Mucosa of descending colon (tissue), 3 donors: ENCODE measurements around the gene DPP4. TPM values are rescaled to one million over a fixed set of nuclear protein-coding genes. Genes with fewer than 3 reads are reported as not detected.

Experiments used
- ATAC-seq: fragments of 200-7000 bp; cut with Tn5 transposase; one replicate; pipeline ENCODE4 v1.9.1; 2020; ENCODE audit warnings: mild to moderate bottlenecking, moderate library complexity
- DNase-seq, 3 donors: peaks; one replicate each; pipeline ENCODE4 v3.0.0-alpha.2; 2020
- H3K36me3 ChIP-seq: fragments of 200-600 bp; one replicate; pipeline ENCODE4 v1.8.0; 2021; ENCODE audit warnings: low read depth, mild to moderate bottlenecking
- H3K4me1 ChIP-seq: fragments of 200-600 bp; one replicate; pipeline ENCODE4 v1.8.0; 2021; ENCODE audit warnings: low read depth, mild to moderate bottlenecking
- H3K4me3 ChIP-seq: fragments of 200-600 bp; one replicate; pipeline ENCODE4 v1.8.0; 2021; ENCODE audit warnings: mild to moderate bottlenecking
- H3K9me3 ChIP-seq: fragments of 200-600 bp; one replicate; pipeline ENCODE4 v1.8.0; 2021; ENCODE audit warnings: mild to moderate bottlenecking
- intact Hi-C, 2 donors: fragments of 100-400 bp; cut with DNase I in 1 of 2; cut with micrococcal nuclease in 1 of 2; formaldehyde crosslinking; loops; one replicate each; pipeline versions ENCODE4 v1.11.0 to v1.11.1; 2022; cut with DNase I, micrococcal nuclease
- total RNA-seq, 3 donors: library from RNA; stranded (reverse); fragmentation: NEBNext Ultra II Directional in 2 of 3; extraction: Animal tissue kit (Norgen Biotek cat#: 25700) in 2 of 3; gene quantifications; one replicate each; pipeline versions ENCODE4 v1.2.1 to v1.2.4, GENCODE V29; 2021 to 2023
- TF ChIP-seq, protein P1 (sequence below): fragments of 200-600 bp; IDR thresholded peaks from one replicate; pipeline ENCODE4 v1.8.0; 2022; ENCODE audit warnings: antibody characterized with exemption, mild to moderate bottlenecking
- donor health status: DM: no; HTN: no; CAD: no; lungs with moderate emphysema.
- donor health status: DM: no; HTN: no; CAD: no.
- donor health status: DM: no; HTN: yes; CAD: no.

Gene DPP4
- total RNA-seq, 3 donors from 2014 or later = 11.4 to 18.3 (median 12.0) TPM

DNA sequence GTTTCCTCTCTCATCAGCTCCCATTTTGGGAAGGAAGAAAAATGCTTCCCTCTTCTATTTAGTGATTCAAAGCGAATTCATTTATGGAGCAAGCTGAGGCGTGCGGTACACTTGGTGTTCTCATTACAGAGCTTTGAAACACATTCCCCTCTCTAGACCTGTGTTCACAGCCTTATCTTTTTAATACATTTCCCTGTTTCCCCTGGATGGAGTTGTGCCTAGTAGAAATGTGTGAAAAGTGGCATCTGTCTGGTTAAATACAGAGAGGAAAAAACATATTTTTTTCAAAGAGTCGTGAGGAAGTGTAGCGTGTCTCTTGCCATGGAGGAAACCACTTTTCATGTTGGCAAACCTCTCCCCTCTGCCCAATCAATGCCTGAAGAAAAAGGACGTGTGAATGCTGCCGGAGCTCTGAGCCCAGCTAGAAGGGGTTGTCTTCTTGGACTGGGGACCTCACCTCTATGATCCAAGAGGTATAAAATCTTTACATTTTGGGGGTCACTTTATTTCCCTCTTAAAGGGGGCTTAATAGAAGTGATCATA, 52.4 kb downstream of the DPP4 start:
- DNase-seq (no peak), ATAC-seq (no peak)
- H3K9me3 ChIP-seq = no peaks in the 10 kb centered on the region
- H3K36me3 ChIP-seq = no peaks in the 10 kb centered on the region
- H3K4me3 ChIP-seq = no peak overlapping the region
- H3K4me1 ChIP-seq = no peaks in the 10 kb centered on the region
- TF ChIP-seq, protein P1, sequence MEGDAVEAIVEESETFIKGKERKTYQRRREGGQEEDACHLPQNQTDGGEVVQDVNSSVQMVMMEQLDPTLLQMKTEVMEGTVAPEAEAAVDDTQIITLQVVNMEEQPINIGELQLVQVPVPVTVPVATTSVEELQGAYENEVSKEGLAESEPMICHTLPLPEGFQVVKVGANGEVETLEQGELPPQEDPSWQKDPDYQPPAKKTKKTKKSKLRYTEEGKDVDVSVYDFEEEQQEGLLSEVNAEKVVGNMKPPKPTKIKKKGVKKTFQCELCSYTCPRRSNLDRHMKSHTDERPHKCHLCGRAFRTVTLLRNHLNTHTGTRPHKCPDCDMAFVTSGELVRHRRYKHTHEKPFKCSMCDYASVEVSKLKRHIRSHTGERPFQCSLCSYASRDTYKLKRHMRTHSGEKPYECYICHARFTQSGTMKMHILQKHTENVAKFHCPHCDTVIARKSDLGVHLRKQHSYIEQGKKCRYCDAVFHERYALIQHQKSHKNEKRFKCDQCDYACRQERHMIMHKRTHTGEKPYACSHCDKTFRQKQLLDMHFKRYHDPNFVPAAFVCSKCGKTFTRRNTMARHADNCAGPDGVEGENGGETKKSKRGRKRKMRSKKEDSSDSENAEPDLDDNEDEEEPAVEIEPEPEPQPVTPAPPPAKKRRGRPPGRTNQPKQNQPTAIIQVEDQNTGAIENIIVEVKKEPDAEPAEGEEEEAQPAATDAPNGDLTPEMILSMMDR = no peak
- intact Hi-C loops = no loop called here

DNA sequence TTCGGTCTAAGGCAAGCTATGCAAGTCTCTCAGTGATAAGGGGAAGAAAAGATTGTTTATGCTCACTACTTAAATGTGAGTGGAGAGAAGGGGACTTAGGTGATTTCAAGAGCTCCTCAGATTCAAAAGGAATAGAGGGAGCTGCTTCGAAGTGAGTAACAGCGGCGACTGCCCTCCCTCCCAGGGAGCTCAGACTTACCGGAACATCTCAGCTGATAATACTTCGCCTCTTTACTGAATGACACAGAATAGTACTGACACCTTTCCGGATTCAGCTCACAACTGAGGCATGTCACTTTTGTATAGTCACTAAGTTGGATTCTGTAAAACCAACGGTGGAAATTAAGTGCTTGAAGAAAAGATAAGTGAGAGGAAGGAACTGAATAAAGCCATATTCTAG, 55.5 kb downstream of the DPP4 start:
- DNase-seq (no peak), ATAC-seq (no peak)
- Histone ChIP-seq H3K4me3 (no peak overlapping the region), H3K36me3 (no peaks in the 10 kb centered on the region), H3K4me1 (no peaks in the 10 kb centered on the region), H3K9me3 (no peaks in the 10 kb centered on the region)
- intact Hi-C loops = no loop called here
- TF ChIP-seq, protein P1 = no peak

DNA sequence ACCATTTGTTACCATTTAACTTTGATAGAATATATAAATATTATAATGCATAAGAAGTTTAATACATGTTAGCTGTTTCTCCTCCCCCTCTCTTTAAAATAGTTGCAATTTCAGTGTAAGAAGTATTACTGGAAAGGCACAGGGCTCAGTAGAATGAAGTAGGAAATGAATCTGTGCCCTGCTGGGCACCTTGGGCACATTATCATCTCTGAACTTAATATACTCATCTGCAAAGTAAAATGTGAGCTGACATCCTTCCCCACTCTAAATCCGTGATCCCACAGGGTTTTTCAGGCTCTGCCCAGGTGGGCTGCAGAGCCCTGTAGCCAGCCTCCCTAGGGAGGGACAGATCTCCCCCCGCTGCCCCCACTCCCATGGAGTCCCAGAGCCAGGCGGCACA, 56.8 kb downstream of the DPP4 start:
- no peaks in the 10 kb centered on the region for H3K9me3 ChIP-seq
- no peak overlapping the region for H3K4me3 ChIP-seq
- ATAC-seq = no peak
- peaks cover 4% of the 10 kb centered on the region for H3K4me1 ChIP-seq
- TF ChIP-seq, protein P1 = no peak
- intact Hi-C loops = no loop called here
- H3K36me3 ChIP-seq = no peaks in the 10 kb centered on the region
- DNase-seq = no peak

DNA sequence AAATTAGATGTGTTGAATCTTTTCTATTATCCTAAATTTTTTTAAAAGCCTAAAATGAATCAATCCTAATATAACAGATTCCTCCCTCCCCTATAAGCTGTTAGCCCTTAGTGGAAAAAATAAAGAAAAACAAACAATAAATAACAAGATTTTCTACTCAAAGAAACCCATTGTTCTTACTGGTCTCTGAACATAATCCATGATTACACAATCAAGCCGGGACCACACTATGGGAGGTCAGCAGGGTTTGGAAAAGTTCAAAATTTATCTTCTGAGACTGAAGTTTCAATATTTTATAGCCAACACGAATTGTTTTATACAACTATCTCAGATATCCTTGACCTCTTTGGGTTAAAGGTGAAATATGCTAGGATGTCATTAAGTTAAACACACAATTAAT, 57.9 kb downstream of the DPP4 start:
- Histone ChIP-seq H3K4me3 (no peak overlapping the region), H3K4me1 (peaks cover 4% of the 10 kb centered on the region), H3K9me3 (no peaks in the 10 kb centered on the region), H3K36me3 (no peaks in the 10 kb centered on the region)
- ATAC-seq = no peak
- DNase-seq = no peak
- TF ChIP-seq, protein P1 = no peak
- intact Hi-C loops = no loop called here

DNA sequence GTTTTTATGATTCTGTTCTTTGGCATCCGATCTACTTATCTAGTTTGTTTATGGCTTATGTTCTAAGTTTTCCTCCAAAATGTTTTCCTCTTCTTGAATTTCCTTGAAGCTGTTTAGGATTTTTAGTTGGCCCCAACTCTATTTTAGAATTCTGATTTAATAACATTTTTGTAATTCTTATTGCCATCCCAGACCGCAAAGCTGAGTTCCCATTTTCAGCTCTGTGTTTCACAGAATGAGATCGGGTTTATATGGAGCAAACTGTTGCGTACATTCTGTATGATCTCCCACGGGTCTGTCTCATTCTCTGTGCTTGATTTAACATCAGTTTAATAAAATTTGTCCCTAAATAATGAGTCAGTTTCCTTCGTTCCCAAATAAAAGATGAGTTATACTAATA, 59.3 kb downstream of the DPP4 start:
- intact Hi-C loops = no loop called here
- ATAC-seq (no peak), DNase-seq (no peak)

More for the DNA sequence above, 59.3 kb downstream of the DPP4 start:
- H3K9me3 ChIP-seq = no peaks in the 10 kb centered on the region
- H3K36me3 ChIP-seq = no peaks in the 10 kb centered on the region
- TF ChIP-seq, protein P1 = no peak
- peaks cover 4% of the 10 kb centered on the region for H3K4me1 ChIP-seq
- H3K4me3 ChIP-seq = no peak overlapping the region
